GM19240 (cell line): ENCODE measurements around the gene PSPN.
"Not testable (repeated sequence)": the region's sequence is repeated elsewhere in the genome, so short reads cannot be mapped to it uniquely, and the experiment has no call there.

Source experiments
- DNase-seq: peaks from one replicate; pipeline ENCODE4 v3.0.0; 2011; ENCODE audit warnings: low spot score; ENCODE audit not compliant: insufficient read length

Gene PSPN

GRCh38 chr19:6402837-6403608, 27.3 kb upstream of the PSPN start:
- no peak for DNase-seq

GRCh38 chr19:6402058-6402457, 26.3 kb upstream of the PSPN start:
- no peak for DNase-seq

- DNase-seq, result not testable (repeated sequence)
These were observed 24.6 kb upstream of the PSPN start for GRCh38 chr19:6400062-6400944.

- no peak for DNase-seq
These were observed 20.6 kb upstream of the PSPN start for GRCh38 chr19:6396305-6396704.

GRCh38 chr19:6394831-6395230, 19.1 kb upstream of the PSPN start:
- DNase-seq, result no peak

GRCh38 chr19:6393983-6394412, 18.3 kb upstream of the PSPN start:
- no peak for DNase-seq

- peak; percentile 92 for DNase-seq
These were observed 17.6 kb upstream of the PSPN start, which contains the start of gene GTF2F1 for GRCh38 chr19:6393074-6393982. Gene GTF2F1 (minus strand): TSS chr19:6393164. CDS start chr19:6392995, 169 bp downstream.

GRCh38 chr19:6392221-6393073, 16.7 kb upstream of the PSPN start:
- no peak for DNase-seq

- no peak for DNase-seq
These were observed 11.6 kb upstream of the PSPN start for GRCh38 chr19:6387372-6387771.

- no peak for DNase-seq
These were observed 8.6 kb upstream of the PSPN start for GRCh38 chr19:6384381-6384780.

GRCh38 chr19:6383188-6383587, 7.5 kb upstream of the PSPN start:
- DNase-seq, result no peak

- DNase-seq, result no peak
These were observed 5.5 kb upstream of the PSPN start for GRCh38 chr19:6381030-6381750.

GRCh38 chr19:6379744-6380143, 4.0 kb upstream of the PSPN start:
- no peak for DNase-seq

- DNase-seq, result no peak
These were observed 2.8 kb upstream of the PSPN start for GRCh38 chr19:6378486-6378885.

- DNase-seq, result no peak
These were observed 2.3 kb upstream of the PSPN start for GRCh38 chr19:6378041-6378440.

GRCh38 chr19:6376512-6377190, 918 bp upstream of the PSPN start:
- no peak for DNase-seq

- DNase-seq, result no peak
These were observed 872 bp downstream of the PSPN start for GRCh38 chr19:6374711-6375410.

GRCh38 chr19:6374161-6374709, 1.5 kb downstream of the PSPN start:
- DNase-seq, result no peak
